Tongue (tissue), 2 donors: Measurements from ENCODE around the gene TMEM147. TPM values are rescaled to one million over a fixed set of nuclear protein-coding genes. Genes with fewer than 3 reads are reported as not detected.

Experiments used
- DNase-seq: peaks from one replicate; pipeline ENCODE4 v3.0.0-alpha.2; 2015
- total RNA-seq: library from RNA; depleted of rRNA; stranded (reverse); fragments of >200 nt; gene quantifications from one replicate; pipeline ENCODE4 v1.2.3, GENCODE V29; 2014

TMEM147 gene
- total RNA-seq, 1 donor from 2014 or later: 30.6 TPM

GRCh38 chr19:35521124-35521743, 24.2 kb upstream of the TMEM147 start:
- DNase-seq: no peak

- no peak for DNase-seq
Observed at GRCh38 chr19:35522745-35523327, 22.6 kb upstream of the TMEM147 start.

- DNase-seq: no peak
Observed at GRCh38 chr19:35524181-35524837, 21.1 kb upstream of the TMEM147 start.

- no peak for DNase-seq
Observed at GRCh38 chr19:35525873-35526272, 19.6 kb upstream of the TMEM147 start.

GRCh38 chr19:35528218-35529038, 17.0 kb upstream of the TMEM147 start, which contains the start of gene SBSN:
Gene SBSN, minus strand, starts transcription at chr19:35528311. Its CDS starts 30 bp downstream, at chr19:35528281.
- no peak for DNase-seq

- no peak for DNase-seq
Observed at GRCh38 chr19:35529241-35530218, 15.9 kb upstream of the TMEM147 start.

GRCh38 chr19:35531291-35531690, 14.1 kb upstream of the TMEM147 start:
- DNase-seq: no peak

- no peak for DNase-seq
Observed at GRCh38 chr19:35533201-35533821, 12.1 kb upstream of the TMEM147 start, which contains the start of gene GAPDHS. Gene GAPDHS, plus strand, starts transcription at chr19:35533456. Its CDS starts 72 bp downstream, at chr19:35533528.

GRCh38 chr19:35533822-35534392, 11.5 kb upstream of the TMEM147 start:
- no peak for DNase-seq

- DNase-seq: no peak
Observed at GRCh38 chr19:35534803-35535480, 10.5 kb upstream of the TMEM147 start.

- DNase-seq: no peak
Observed at GRCh38 chr19:35539314-35539713, 6.1 kb upstream of the TMEM147 start.

GRCh38 chr19:35539850-35540249, 5.6 kb upstream of the TMEM147 start:
- no peak for DNase-seq

- no peak for DNase-seq
Observed at GRCh38 chr19:35540356-35540927, 5.0 kb upstream of the TMEM147 start.

GRCh38 chr19:35542209-35542608, 3.2 kb upstream of the TMEM147 start:
- DNase-seq: no peak

- no peak for DNase-seq
Observed at GRCh38 chr19:35543280-35544109, 1.9 kb upstream of the TMEM147 start.

- DNase-seq: no peak
Observed at GRCh38 chr19:35544110-35544802, 1.2 kb upstream of the TMEM147 start.

GRCh38 chr19:35545855-35546381, 492 bp downstream of the TMEM147 start:
- peak; percentile 25 for DNase-seq

GRCh38 chr19:35546532-35546931, 1.1 kb downstream of the TMEM147 start:
- no peak for DNase-seq
